C4-2B (cell line): ENCODE results near the gene NDUFAF3.

Experiments
- H3K27ac ChIP-seq: fragments of 450-650 bp; 2 replicates; pipeline ENCODE4 v1.5.1; 2017
- CTCF ChIP-seq: fragments of 450-650 bp; conservative IDR thresholded peaks from 2 replicates; pipeline ENCODE4 v1.5.1; 2017; ENCODE audit warnings: mild to moderate bottlenecking
- ZFX ChIP-seq: fragments of 450-650 bp; IDR thresholded peaks from 2 replicates; pipeline ENCODE4 v1.6.1; 2017

The NDUFAF3 gene

GRCh38 chr3:49004352-49005302 is 17.3 kb upstream of the NDUFAF3 start:
- no peak overlapping the region for H3K27ac ChIP-seq
- TF ChIP-seq ZFX (no peak), CTCF (no peak)

- TF ChIP-seq ZFX (no peak), CTCF (no peak)
- H3K27ac ChIP-seq = no peak overlapping the region; the same call in 1 of the 2 replicates
Observed at GRCh38 chr3:49005303-49005680, 16.6 kb upstream of the NDUFAF3 start.

DNA sequence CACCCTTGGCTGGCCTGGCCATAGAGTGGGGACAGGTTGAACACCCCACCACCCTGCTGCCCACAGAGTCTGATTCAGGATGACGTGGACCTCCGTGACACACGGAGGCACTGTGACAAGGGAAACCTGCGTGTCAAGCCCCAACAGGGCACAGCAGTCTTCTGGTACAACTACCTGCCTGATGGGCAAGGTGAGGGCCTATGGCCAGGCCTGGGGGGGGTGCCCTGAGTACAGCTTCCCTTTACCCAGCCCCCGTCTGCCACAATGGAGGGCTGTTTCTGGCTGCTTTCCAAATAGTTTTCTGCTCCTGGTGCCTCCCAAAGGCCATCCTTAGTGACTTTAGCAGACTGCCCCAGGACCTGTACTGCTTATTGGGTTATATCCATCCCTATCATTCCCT is 15.9 kb upstream of the NDUFAF3 start:
- TF ChIP-seq CTCF = no peak
- no peak for TF ChIP-seq ZFX
- peak overlapping the region; percentile 95 for H3K27ac ChIP-seq

GRCh38 chr3:49006408-49007067 is 15.4 kb upstream of the NDUFAF3 start:
- peak overlapping the region; percentile 95 for H3K27ac ChIP-seq
- TF ChIP-seq CTCF (no peak), ZFX (no peak)

GRCh38 chr3:49007068-49007770 is 14.7 kb upstream of the NDUFAF3 start, which contains the start of gene WDR6:
Gene WDR6 (plus strand): TSS chr3:49007391. CDS start chr3:49007432, 41 bp downstream.
- TF ChIP-seq CTCF = no peak
- no peak for TF ChIP-seq ZFX
- H3K27ac ChIP-seq = peak within 1 kb of the TSS; percentile 95

DNA sequence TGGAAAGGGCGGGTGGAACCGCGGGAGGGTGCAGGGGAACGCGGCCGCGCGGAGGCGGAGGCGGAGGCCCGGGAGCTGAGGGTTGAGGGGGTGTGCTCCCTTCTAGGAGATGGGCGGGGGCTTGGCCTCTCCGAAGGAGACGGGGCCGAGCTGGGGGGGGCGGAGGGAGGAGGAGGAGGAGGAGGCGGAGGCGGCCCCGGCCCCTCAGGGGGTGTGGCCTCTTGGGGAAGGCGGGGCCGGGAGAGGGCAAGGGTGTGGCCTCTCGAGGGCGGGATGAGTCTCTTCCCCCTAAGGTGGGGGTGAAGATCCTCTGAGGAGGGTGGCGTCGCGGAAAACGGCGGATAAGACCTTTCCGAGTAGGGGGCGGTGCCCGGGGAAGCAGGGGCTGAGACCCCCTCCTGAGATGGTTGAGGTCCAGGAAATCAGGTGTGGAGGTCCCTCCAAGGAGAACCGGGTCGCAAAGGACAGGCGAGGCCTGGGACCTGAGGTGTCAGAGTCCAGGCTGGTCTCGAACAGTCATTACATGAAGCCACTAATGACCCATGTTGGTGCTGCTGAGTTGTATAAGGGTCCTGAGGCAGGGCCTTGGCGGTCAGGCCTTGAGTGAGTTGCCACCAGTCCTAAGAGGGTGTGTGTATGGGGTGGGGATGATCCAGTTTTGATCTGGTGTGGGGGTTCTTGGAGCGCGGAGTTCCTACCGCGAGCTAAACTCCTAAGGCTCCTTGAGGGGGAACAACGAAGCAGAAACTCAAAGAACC is 14.0 kb upstream of the NDUFAF3 start:
- TF ChIP-seq CTCF (no peak), ZFX (no peak)
- H3K27ac ChIP-seq = peak overlapping the region; percentile 95

- H3K27ac ChIP-seq = peak overlapping the region; percentile 95
Observed at GRCh38 chr3:49008627-49009026, 13.3 kb upstream of the NDUFAF3 start.
